OCI-LY7 (cell line): ENCODE results near the gene TNS1.

Experiments used
- EZH2phosphoT487 ChIP-seq: fragments of 200-600 bp; sonication (generic); IDR thresholded peaks from 2 replicates; pipeline ENCODE4 v1.6.1; 2018; ENCODE audit warnings: low read depth, borderline replicate concordance, mild to moderate bottlenecking, mixed run types, antibody characterized with exemption, low read length, moderate library complexity, mixed read lengths
- TF ChIP-seq, protein P1 (sequence below): fragments of 200-600 bp; sonication (generic); conservative IDR thresholded peaks from 2 replicates; pipeline ENCODE4 v1.5.1; 2014; ENCODE audit warnings: mild to moderate bottlenecking, antibody characterized with exemption, low read length, moderate library complexity, mixed read lengths

- TF ChIP-seq, protein P1, sequence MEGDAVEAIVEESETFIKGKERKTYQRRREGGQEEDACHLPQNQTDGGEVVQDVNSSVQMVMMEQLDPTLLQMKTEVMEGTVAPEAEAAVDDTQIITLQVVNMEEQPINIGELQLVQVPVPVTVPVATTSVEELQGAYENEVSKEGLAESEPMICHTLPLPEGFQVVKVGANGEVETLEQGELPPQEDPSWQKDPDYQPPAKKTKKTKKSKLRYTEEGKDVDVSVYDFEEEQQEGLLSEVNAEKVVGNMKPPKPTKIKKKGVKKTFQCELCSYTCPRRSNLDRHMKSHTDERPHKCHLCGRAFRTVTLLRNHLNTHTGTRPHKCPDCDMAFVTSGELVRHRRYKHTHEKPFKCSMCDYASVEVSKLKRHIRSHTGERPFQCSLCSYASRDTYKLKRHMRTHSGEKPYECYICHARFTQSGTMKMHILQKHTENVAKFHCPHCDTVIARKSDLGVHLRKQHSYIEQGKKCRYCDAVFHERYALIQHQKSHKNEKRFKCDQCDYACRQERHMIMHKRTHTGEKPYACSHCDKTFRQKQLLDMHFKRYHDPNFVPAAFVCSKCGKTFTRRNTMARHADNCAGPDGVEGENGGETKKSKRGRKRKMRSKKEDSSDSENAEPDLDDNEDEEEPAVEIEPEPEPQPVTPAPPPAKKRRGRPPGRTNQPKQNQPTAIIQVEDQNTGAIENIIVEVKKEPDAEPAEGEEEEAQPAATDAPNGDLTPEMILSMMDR, result no peak
- TF ChIP-seq EZH2phosphoT487, result no peak
Measured at GRCh38 chr2:217918308-217919024, 84.3 kb downstream of the TNS1 start.
